Chondrocyte (in vitro differentiated cells): Measurements from ENCODE around the gene TBC1D4. TPM values are rescaled to one million over a fixed set of nuclear protein-coding genes. Genes with fewer than 3 reads are reported as not detected.

ENCODE experiments used
- DNase-seq: peaks from one replicate; pipeline ENCODE4 v3.0.0; 2021; ENCODE audit warnings: mixed read lengths, low spot score
- H3K27ac Mint-ChIP-seq: one replicate; pipeline ENCODE4 v1.8.0; 2021; ENCODE audit warnings: mild to moderate bottlenecking, moderate library complexity, mixed read lengths; ENCODE audit not compliant: unreplicated experiment
- H3K27me3 Mint-ChIP-seq: 2 replicates; pipeline ENCODE4 v1.8.0; 2021; ENCODE audit warnings: low read depth, mixed read lengths
- H3K36me3 Mint-ChIP-seq: 2 replicates; pipeline ENCODE4 v1.8.0; 2021; ENCODE audit warnings: low read depth, mixed read lengths
- H3K4me1 Mint-ChIP-seq: 2 replicates; pipeline ENCODE4 v1.8.0; 2021; ENCODE audit warnings: low read depth, mild to moderate bottlenecking, mixed read lengths
- H3K4me3 Mint-ChIP-seq: one replicate; pipeline ENCODE4 v1.8.0; 2021; ENCODE audit warnings: mild to moderate bottlenecking, moderate library complexity, mixed read lengths; ENCODE audit not compliant: unreplicated experiment
- H3K9me3 Mint-ChIP-seq: 2 replicates; pipeline ENCODE4 v1.8.0; 2021; ENCODE audit warnings: low read depth, mixed read lengths
- total RNA-seq: library from RNA; stranded (reverse); gene quantifications from 3 replicates; pipeline ENCODE4 v1.2.1, GENCODE V29; 2021
- TF ChIP-seq, protein P1 (sequence below): fragments of 200-600 bp; sonication (generic); IDR thresholded peaks from 2 replicates; pipeline ENCODE4 v1.5.0; 2021; ENCODE audit warnings: antibody characterized with exemption, mild to moderate bottlenecking, moderate library complexity

TBC1D4 gene
- total RNA-seq, 1 donor from 2014 or later: 5.7 TPM

GRCh38 chr13:75236774-75237173 is 245.2 kb downstream of the TBC1D4 start:
- Mint-ChIP-seq H3K27me3 (no peaks in the 10 kb centered on the region), H3K4me1 (no peaks in the 10 kb centered on the region), H3K4me3 (no peak overlapping the region), H3K9me3 (peaks cover 12% of the 10 kb centered on the region), H3K36me3 (peaks cover 2% of the 10 kb centered on the region), H3K27ac (no peak overlapping the region)
- TF ChIP-seq, protein P1, sequence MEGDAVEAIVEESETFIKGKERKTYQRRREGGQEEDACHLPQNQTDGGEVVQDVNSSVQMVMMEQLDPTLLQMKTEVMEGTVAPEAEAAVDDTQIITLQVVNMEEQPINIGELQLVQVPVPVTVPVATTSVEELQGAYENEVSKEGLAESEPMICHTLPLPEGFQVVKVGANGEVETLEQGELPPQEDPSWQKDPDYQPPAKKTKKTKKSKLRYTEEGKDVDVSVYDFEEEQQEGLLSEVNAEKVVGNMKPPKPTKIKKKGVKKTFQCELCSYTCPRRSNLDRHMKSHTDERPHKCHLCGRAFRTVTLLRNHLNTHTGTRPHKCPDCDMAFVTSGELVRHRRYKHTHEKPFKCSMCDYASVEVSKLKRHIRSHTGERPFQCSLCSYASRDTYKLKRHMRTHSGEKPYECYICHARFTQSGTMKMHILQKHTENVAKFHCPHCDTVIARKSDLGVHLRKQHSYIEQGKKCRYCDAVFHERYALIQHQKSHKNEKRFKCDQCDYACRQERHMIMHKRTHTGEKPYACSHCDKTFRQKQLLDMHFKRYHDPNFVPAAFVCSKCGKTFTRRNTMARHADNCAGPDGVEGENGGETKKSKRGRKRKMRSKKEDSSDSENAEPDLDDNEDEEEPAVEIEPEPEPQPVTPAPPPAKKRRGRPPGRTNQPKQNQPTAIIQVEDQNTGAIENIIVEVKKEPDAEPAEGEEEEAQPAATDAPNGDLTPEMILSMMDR: no peak
- DNase-seq: no peak

Other genes with a start within 250 kb of the TBC1D4 start
- gene COMMD6, start 55.7 kb upstream of the TBC1D4 start, total RNA-seq: 131 to 140 TPM (median 134 TPM) in 3 replicates
- gene UCHL3, start 67.6 kb upstream of the TBC1D4 start, total RNA-seq: 28.0 to 29.5 TPM (median 29.5 TPM) in 3 replicates
- gene LMO7, start 154.2 kb upstream of the TBC1D4 start, total RNA-seq: 199 to 335 TPM (median 201 TPM) in 3 replicates